Left forelimb (tissue), 1 donor: ENCODE data around the gene STX8.
"Not testable (repeated sequence)": the region's sequence is repeated elsewhere in the genome, so short reads cannot be mapped to it uniquely, and the experiment has no call there.

Experiments
- DNase-seq: peaks from one replicate; pipeline ENCODE4 v3.0.0-alpha.2; 2018; ENCODE audit warnings: low spot score

STX8 gene

DNA sequence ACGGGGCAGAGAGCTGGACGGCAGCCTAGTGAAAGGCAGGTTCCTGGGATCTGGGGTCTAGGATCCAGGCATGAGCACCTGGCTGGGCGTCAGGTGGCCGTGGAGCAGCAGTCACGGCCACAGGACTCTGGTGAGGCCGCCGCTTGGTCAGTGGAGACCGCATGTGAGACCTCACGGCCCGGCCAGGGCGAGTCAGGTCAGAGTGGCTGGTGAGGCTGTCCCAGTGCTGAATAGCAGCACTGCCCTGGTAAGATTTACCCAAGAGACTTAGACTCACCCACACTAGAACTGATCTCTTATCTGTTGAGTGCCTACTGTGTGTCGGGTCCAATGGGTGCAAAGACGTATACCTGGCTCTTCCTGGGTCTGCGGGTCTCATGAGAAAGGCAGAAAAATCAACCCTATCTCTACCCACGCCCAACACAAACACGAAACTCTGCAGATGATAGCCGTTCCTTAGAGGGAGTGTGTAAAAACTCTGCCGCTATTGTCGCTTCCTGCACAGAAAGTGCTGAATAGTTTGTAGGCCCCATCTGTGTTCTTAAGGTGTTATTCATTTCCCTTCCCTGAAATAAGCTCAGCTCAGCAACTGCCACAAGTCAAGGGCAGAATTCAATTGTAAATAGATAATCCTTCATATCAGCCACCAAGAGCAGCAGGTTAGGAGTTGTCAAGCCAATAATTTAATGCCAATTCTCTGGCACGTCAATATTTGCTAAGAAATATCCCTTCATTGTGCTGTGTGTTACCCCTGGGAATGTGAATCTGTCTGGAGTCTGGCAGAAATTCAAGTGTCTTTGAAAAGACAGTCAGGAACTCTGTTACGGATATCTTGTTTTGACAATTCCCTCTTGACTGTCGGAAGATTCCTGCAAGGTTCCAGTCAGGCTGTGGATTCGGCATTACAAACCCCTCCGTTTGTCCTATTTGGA lies 314.3 kb downstream of the STX8 start:
- DNase-seq, result no peak

DNA sequence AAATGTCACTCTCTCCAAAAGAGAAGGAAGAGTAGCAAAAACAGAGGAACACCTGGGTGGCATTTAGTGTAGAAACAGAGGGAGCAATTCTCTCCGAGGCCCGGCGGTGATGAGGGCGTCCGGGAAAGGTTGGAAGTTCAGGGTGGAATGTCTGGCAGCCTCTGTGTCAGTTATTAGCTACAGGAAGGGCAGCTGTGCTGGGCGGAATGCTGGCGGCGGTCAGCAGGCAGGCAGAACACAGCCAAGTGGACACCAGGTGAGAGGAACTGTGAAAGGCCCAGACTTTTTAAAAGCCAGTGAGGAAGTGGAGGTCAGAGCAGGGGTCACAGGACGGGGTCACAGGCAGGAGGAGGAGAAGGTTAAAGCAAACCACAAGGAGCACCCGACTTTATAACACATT lies 316.2 kb downstream of the STX8 start:
- no peak for DNase-seq

DNA sequence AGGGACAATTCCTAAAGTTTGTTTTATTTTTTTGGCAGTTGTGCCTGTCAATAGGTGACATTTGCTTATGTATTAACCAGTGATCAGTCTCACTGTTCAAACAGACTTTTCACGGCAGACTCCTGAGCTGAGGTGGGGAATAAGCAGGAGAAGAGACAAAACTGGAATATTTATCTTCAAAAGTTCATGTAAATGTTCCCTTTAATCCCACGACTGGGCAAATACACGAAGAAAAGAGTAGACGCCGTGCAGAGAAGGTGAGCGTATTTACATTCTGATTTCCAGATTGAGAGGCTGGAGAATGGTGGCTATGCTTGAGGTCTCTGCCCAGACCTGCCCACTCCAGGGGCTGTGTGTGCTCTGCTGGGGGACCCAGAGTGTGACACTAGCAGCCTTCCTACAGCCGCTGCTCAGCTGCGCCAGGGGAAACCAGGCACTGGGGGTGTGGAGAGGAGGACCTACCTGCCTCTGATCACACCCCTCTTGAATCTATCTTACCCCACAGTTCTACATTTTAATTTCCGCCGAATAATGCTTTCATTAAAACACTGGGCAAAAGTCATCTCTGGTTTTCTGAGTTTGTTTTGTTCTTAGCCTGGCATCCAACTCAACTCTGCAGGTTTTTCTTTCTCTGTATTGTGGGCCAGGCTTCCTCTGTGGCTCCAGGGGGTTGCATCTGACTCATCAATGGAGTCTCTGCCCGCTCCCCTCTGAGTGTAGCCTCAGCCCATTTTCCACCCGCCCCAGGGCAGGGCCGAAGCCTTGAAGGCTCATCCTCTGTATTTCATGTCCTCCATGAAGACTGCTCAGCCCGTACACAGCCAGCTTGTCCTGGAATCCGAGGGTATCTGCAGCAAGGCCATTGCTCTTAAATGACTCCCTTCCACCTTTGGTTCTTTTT lies 317.3 kb downstream of the STX8 start:
- DNase-seq, result no peak

DNA sequence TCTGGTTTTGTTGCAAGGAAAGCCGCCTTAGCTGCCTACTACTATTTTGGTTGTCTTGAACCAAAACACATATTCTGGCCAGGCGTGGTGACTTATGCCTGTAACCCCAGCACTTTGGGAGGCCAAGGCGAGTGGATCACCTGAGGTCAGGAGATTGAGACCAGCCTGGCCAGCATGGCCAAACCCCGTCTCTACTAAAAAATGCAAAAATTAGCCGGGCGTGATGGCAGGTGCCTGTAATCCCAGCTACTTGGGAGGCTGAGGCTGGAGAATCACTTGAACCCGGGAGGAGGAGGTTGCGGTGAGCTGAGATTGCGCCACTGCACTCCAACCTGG lies 318.0 kb downstream of the STX8 start:
- DNase-seq, result not testable (repeated sequence)

DNA sequence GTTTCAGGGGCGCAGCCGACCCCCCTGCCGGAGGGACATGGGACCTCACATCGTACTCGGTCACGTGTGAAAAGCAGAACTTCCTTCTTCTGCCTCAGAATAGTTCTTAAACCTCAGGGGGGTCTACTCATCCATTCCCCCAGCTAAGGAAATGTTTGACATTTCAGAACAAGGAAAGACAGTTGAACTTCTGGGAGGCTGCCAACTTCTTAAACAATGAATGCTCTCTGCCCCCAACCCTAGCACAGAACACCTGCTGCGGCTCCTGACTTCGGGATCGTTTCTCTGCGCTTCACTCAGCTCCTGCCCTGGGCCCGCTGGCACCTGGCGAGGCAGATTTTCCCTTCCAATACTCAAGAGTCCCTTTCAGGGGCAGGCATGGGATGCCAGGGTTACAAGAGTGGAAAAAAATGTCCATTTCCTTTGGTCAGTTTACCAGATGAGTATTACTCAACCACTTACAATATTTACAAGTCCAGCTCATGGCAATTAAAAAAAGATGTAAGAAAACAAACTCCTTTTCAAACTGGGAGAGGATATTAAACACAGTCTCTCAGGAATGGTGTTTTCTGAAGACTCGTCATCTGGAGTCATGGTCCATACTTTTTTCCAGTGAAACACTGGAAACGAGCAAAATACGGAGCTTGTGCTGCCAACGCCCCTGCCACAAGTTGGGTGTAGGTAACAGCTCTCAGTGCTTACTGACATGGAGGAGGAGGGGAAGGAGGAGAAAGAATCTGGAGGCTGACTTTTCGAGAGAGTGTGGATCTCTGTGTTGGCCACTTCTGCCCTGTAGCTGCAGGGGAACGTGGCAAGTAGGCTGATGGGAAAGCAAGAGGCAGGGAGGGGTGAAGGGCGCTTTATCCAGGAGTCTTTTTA lies 318.6 kb downstream of the STX8 start:
- no peak for DNase-seq

DNA sequence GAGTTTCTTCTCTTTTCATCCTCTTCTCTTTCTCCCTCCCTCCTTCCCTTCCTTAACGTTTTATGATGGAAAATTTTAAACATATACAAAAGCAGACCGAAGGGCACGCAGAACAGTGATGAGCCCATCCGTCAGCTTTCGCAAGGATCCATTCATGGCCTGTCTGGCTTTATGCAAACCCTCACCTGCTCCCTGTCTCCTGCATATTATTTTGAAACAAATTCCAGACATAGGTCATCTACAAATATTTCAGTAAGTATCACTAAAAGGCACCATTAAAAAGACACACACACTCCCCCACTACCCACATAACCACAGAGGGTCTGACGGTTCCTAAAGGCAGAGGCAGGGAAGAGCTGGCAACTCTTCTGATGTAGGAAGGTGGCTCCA lies 319.3 kb downstream of the STX8 start:
- DNase-seq, result no peak

DNA sequence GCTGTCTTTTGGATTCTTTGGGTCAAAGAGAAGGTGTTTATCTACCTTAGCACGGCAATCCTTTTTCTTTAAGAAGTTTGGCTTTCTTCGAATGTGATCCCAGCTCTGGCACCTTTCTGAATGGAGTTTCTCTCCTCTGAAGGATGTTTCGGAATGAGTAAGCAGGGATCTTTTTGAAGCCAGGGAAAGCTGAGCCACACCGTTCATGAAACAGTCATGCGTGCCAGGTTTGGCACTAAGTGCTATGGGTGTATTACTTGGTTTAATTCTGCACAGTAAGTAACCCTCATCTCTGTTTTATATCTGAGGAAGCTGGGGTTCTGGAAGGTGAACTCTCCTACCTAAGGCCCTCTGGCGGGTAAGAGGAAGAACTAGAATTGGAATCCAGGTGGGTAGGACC lies 319.8 kb downstream of the STX8 start:
- DNase-seq, result no peak

DNA sequence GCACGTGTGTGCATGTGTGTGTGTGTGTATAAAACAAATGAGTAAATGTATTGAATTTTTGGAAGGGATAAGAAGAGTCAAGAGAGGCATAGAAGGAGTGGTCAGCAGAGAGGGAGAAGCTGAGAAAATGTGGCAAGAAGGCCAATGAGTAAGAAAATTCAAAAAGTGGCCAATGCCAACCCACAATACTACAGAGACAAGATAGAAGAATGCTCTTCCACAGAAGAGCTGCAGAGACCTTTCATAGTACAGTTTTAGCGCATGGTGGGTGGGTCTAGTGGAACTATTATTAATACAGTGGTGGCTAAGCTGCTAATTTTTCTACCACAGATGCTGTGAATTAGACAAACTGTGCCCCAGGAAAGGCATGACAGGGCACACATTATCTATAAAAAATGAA lies 320.8 kb downstream of the STX8 start:
- no peak for DNase-seq

DNA sequence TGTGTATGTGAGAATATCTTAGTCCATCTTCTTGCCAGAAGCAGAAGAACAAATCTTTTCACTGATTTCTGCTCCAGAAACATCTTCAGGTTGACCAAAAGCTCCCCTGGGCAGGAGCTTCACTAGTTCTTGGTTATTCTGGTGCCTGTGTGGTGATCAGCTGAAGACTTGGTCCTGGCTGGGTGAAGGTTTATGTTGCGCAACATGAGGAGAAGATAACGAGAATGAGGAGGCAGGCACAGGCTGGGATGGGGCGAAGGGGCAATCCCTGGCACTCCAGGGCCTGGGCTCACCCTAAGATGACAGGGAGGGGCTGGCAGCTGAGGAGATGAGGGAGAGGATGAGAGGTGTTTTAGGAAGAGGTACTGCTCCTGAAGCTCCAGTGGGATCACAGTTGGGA lies 322.3 kb downstream of the STX8 start:
- no peak for DNase-seq

DNA sequence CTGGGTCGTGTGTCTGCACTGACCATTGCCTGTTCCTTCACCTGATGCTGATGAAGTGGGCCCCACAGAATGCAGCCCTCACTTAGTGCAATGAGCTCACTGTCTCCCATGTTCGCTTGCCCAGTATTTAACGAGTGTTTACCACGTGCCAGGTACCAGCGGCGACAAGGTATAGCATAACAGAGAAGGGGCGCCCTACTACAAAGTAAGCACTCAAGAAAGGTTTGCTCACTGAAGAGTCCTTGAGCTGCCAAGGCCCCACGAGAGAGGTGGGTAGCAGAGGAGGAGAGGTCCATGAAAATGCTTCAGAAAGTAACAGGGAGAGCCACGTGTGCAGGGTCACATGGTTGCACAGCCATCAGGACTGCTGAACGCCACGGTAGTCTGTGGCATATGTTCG lies 324.3 kb downstream of the STX8 start:
- DNase-seq, result no peak

DNA sequence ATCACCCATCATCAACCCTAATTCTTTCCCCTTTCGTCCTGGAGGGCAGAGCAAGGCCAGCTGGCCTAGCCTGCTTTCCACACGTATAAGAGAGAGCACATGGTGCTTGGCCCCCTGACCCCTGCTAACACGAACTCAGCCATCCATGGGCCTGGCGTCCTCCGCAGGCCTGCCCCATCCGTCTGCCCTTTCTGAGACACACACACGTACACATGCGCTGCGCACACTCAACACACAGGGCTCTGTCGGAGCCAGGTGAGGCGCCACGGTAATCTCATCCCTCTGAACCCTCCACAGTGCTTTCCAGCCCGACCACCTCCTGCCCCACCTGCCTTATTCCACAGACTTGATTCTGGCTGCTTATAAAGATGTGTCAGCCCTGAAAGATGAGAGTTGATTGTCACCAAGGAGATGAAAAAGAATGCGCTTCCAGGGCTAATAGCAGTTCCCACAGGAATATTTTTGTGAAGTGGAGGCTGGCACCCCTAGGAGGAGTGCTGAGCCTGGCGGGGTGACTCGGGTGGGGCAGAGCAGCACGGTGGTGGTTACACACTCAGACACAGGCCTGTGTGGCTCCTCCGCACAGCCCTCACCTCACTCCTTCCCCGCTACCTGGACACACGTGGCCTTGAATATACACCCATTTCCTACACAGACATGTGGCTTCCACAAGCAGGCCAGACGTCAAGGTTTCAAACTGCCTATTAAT lies 326.2 kb downstream of the STX8 start:
- DNase-seq, result no peak

DNA sequence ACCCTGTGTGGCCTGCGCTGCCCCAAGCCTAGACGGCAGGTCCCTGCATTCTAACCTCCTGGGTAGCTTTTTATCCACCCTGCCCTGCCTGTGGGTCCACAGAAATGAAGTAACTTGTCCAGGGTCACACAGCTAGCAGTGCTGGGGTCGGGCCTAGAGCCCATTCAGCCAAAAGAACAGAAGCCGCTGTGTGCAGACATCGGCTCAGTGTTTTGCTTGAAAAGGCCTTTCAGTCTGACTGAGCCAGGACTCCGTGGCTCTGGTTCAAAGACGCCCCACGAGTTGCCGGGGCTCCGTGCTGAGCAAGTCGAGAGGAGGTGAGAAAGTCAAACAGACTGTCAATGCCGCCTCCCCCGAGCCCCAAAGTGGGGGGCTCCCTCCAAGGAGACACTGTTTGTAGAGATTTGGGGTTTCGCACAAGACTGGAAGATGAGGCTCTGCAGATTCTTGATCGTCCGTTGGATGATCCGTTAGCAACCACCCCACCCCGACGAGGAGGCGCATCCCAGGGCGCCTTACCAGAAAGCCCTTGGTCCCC lies 328.1 kb downstream of the STX8 start:
- DNase-seq, result no peak

DNA sequence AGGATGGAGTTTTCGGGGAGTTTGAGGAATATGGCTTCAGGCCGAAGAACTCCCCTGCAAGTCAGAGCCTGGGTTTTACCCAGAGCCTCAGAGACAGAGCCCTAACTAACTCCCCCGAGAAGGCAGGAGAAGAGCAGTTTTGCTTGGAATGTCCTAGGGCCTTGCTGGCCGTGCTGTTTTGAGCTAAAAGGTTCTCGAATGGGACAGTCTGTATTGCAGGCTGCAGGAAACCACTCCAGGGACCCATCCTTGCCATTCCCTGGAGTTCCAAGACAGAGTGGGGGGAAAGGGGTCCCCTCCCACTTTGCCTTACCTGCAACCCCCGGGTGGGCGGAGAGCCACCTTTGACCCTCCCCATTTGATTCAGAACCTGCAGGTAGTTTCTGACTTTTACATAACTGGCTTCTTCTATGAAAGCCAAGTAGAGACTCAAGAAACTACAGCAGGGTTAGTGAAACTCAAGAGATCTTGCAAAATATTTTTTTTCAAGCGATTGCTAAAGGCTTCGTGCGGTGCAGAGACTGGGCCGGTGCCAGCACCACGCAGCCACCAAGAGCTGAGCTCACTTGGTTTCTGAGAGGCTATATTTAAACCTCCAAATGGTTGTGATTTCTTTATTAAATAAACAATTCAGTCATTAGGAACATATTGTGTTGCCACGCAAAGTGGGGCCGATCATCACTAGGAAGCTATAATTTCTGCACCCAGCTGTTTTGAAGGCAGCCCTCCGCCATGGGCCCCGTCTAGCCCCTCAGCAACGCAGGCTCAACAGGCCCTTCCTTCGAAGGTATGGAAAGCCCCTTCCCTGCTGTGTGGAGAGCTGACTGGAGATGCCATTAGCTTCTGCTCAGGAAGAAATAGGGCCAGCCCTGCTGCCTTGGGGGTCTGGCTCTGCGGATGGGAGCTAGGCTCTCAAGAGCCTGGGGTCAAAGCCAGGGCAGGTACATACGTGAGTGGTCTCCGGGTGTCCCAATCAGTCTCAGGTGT lies 331.3 kb downstream of the STX8 start:
- DNase-seq, result no peak

DNA sequence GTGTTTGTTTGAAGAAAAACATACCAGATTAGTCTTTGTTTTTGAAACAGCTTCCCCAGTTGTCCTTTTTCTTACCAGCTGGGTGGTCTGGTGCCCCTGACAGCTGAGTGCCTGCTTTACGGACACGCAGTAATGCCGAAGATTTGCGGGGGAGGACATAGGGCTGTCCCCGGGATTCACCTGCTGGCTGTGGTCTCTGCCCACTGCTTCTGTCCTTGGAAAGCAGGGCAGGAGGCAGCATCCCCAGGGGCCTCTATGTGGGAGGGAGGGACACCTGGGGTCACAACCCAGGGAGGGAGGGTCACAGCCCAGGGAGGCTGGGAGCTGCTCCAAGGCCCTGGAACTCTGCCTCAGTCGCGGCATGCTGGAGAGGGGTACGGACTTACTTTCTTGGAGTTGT lies 332.6 kb downstream of the STX8 start:
- no peak for DNase-seq

DNA sequence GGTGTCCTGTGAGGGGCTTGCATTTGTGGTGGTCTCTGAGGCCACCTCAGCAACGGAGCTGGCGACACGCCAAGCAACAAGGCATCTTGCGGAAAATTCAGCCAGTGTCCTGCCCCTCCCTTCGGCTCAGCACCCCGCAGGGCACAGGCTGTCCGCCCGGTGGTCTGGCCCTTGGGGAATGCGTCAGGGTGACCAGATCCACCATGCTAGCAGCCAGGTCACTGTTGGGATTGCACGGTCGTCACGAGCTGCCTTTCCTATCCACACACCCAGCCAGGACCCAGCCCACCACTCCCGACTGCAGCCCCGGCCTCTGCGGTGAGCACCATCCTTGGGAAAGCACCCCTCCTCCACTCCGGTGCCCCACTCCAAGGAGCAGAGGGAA lies 333.1 kb downstream of the STX8 start:
- no peak for DNase-seq

DNA sequence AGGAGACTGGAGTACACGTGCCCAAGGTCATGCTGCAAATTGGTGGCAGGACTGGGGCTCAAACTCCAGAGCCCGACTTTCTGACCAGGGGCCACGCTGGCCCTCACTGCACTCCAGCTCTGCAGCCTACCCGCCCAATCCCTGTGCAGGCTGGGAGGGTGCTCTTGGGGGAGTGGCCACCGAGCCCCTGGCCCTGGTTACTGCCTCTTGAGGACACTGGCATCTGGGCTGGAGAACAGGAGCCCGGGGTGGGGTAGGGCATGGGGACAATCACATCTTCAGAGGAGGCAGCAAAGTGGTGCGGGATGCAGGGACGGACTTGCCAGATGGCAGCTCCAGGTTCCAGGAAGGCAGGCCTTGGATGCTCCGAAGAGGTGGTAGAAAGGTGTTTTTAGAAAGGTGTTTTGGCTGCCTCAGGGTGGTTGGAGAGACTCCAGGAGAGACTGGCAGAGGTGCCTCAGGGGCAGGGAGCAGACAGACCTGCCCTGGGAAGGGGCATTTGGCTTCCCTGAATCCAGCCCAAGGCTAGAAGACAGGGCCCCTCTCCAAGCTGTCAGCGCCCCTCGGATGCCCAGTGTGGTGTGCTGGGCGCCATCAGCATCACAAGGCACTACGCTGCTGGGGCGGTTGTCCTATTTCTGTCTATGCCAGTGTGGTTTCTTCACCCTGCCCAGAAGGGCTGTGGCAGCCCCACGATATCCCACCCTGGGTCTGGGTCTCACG lies 333.7 kb downstream of the STX8 start:
- DNase-seq, result no peak

DNA sequence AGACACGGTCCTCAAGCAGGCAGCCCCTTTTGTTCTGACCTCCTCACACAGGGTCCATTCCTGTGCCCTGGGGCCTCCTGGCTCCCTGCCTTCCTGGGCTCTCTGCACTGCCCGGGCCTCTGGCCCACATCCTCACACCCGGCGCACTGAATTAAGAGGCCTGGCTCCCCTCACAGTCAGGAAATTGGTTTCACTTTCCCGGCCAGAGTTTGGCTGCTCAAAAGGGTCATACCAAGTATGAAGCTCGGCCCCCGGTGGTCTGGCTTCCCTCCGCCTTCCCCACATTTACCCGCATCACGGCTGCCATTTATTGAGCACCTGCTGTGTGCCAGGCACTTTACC lies 334.3 kb downstream of the STX8 start:
- DNase-seq, result no peak

DNA sequence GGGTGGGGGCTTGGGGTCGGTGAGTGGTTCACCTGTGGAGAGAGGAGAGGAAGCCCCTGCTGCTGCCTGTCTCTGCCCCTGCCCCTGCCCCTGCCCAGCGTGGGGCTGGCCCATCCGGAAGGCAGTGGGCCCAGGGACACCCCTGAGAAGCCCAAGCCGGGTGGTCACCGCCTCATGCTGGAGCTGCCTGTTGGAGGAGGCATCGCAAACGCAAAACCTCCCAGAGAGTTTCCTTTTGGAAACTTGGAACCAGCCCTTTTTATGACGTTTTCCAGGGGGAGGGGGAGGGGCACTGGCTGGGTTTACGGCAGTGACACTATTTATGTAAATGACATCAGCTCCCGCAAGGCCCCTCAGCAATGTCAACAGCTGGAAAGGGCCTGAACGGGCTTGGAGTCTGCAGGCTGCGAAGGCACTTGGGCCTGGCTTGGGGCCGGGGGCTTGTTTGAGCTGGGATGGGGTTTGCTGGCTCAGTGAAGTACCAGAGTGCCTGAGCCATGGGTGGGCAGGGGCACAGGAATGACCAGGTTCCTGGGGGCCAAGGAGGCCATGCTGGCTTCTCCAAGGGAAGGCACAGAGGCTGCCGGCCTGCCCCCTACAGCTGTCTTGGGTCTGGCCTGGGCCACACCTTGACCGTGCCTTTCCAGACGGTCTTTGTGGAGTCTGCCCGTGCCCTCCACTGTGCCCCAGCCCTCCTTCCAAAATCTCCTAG lies 334.8 kb downstream of the STX8 start:
- peak; percentile 89 for DNase-seq
